ENCODE measurements around the gene SHROOM3. TPM values are rescaled to one million over a fixed set of nuclear protein-coding genes. Genes with fewer than 3 reads are reported as not detected.

The SHROOM3 gene
- total and polyA plus RNA-seq, 8 donors: 6.1 to 212 (median 77.6) TPM

DNA sequence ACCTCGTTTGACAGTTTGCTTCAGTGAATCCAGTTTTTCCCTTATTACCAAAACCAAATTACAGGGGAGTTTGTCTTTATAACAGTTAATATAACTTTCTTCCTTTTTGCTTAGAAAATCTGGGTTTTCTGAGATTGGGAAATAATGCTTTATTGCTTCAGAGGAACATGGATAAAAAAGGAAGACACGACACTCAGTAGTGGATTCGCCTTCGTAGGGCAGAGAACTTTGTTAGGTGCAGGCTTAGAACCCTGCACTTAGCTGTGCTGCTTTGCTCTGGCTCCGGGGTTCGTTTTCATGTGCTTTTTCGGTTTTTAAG, 274.7 kb downstream of the SHROOM3 start:
- intact Hi-C loops (cut with DNase I; ENCODE audit: low total_unique reads): no loop called here
- Histone ChIP-seq H3K9me3 (no peaks in the 10 kb centered on the region), H3K27me3 (no peaks in the 10 kb centered on the region), H3K4me1 (peaks cover 30 to 65% (median 52%) of the 10 kb centered on the region in 4 donors), H3K4me3 (no peak overlapping the region), H3K36me3 (peaks cover 0 to 33% (median 27%) of the 10 kb centered on the region in 4 donors), H3K27ac (peak overlapping the region in 4 of 5 donors; percentile 83 to 92 (median 86))
- TF ChIP-seq POLR2A (IDR thresholded peaks at IDR 0.05): no peak
- TF ChIP-seq POLR2AphosphoS5 (IDR thresholded peaks at IDR 0.05): no peak
- TF ChIP-seq, protein P1, sequence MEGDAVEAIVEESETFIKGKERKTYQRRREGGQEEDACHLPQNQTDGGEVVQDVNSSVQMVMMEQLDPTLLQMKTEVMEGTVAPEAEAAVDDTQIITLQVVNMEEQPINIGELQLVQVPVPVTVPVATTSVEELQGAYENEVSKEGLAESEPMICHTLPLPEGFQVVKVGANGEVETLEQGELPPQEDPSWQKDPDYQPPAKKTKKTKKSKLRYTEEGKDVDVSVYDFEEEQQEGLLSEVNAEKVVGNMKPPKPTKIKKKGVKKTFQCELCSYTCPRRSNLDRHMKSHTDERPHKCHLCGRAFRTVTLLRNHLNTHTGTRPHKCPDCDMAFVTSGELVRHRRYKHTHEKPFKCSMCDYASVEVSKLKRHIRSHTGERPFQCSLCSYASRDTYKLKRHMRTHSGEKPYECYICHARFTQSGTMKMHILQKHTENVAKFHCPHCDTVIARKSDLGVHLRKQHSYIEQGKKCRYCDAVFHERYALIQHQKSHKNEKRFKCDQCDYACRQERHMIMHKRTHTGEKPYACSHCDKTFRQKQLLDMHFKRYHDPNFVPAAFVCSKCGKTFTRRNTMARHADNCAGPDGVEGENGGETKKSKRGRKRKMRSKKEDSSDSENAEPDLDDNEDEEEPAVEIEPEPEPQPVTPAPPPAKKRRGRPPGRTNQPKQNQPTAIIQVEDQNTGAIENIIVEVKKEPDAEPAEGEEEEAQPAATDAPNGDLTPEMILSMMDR (IDR thresholded peaks at IDR 0.05): no peak
- TF ChIP-seq EP300 (IDR thresholded peaks at IDR 0.05): no peak
- 73 to 78% (median 76%) methylated on average over 7 of the region's 7 CpGs for WGBS, 5 donors
- DNase-seq: no peak

DNA sequence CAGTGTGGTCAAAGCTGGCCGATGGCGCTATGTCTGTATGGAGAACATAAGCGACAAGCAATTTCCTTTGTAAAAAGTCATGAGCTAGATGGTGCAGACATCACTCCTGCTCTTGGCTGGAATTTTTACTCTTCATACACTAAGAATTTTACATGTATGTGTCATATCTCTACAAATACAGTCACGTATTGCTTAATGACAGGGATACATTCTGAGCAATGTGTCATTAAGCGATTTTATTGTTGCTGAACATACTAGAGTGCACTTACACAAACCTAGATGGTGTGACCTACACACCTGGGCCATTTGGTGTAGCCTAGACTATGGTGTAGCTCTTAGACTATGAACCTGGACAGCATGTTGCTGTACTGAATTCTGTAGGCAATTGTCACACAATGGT, 277.5 kb downstream of the SHROOM3 start:
- no peak for DNase-seq
- intact Hi-C loops (cut with DNase I; ENCODE audit: low total_unique reads): no loop called here
- TF ChIP-seq POLR2A (IDR thresholded peaks at IDR 0.05): no peak
- TF ChIP-seq EP300 (IDR thresholded peaks at IDR 0.05): no peak
- TF ChIP-seq POLR2AphosphoS5 (IDR thresholded peaks at IDR 0.05): no peak
- TF ChIP-seq, protein P1 (IDR thresholded peaks at IDR 0.05): no peak
- H3K27ac ChIP-seq: no peak overlapping the region
- no peaks in the 10 kb centered on the region for H3K27me3 ChIP-seq
- WGBS, 5 donors: 88 to 95% (median 92%) methylated on average over 5 of the region's 5 CpGs
- peaks cover 0 to 33% (median 27%) of the 10 kb centered on the region in 4 donors for H3K36me3 ChIP-seq
- peaks cover 15 to 62% (median 35%) of the 10 kb centered on the region in 4 donors for H3K4me1 ChIP-seq
- H3K4me3 ChIP-seq: no peak overlapping the region
- H3K9me3 ChIP-seq: no peaks in the 10 kb centered on the region

DNA sequence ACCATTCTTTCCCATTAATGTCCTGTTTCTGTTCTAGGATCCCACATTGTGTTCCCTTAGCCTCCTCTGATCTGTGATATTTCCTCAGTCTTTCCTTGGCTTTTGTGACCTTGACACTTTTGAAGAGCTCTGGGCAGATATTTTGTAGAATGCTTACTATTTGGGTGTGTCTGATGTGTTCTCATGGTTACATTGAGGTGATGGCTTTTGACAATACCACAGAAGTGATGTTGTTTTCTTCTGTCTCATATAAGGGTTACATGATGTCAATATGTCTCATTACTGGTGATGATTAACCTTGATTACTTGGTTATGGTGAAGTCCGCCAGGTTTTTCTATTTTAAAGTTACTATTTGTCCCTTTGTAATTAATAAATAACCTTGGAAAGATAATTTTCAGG, 279.2 kb downstream of the SHROOM3 start:
- H3K36me3 ChIP-seq: peaks cover 0 to 33% (median 27%) of the 10 kb centered on the region in 4 donors
- TF ChIP-seq EP300 (IDR thresholded peaks at IDR 0.05): no peak
- no peak for TF ChIP-seq POLR2AphosphoS5 (IDR thresholded peaks at IDR 0.05)
- TF ChIP-seq, protein P1 (IDR thresholded peaks at IDR 0.05): no peak
- TF ChIP-seq POLR2A (IDR thresholded peaks at IDR 0.05): no peak
- 47 to 77% (median 69%) methylated on average over 1 of the region's 1 CpG for WGBS, 5 donors

GRCh38 chr4:76716020-76716419, 281.0 kb downstream of the SHROOM3 start:
- 82 to 90% (median 86%) methylated on average over 4 of the region's 4 CpGs for WGBS, 5 donors
- Histone ChIP-seq H3K27me3 (no peaks in the 10 kb centered on the region), H3K9me3 (no peaks in the 10 kb centered on the region), H3K36me3 (peaks cover 0 to 26% (median 22%) of the 10 kb centered on the region in 4 donors), H3K27ac (peak overlapping the region in 2 of 5 donors; percentile 36 to 49), H3K4me3 (no peak overlapping the region), H3K4me1 (peaks cover 0 to 53% (median 21%) of the 10 kb centered on the region in 4 donors)
- TF ChIP-seq POLR2AphosphoS5 (IDR thresholded peaks at IDR 0.05) (no peak), EP300 (IDR thresholded peaks at IDR 0.05) (no peak), POLR2A (IDR thresholded peaks at IDR 0.05) (no peak)
- TF ChIP-seq, protein P1 (IDR thresholded peaks at IDR 0.05): no peak
- intact Hi-C loops (cut with DNase I; ENCODE audit: low total_unique reads): no loop called here
- DNase-seq: no peak

More for the DNA sequence above, 279.2 kb downstream of the SHROOM3 start:
- Histone ChIP-seq H3K4me1 (peaks cover 7 to 61% (median 25%) of the 10 kb centered on the region in 4 donors), H3K4me3 (no peak overlapping the region), H3K27ac (peak overlapping the region in 2 of 5 donors; percentile 2), H3K27me3 (no peaks in the 10 kb centered on the region), H3K9me3 (no peaks in the 10 kb centered on the region)
- intact Hi-C loops (cut with DNase I; ENCODE audit: low total_unique reads): no loop called here
- no peak for DNase-seq

All from stomach (tissue), 9 donors.